GM19372 (cell line): ENCODE measurements around the gene PCP4.

Experiments
- ATAC-seq: cut with Tn5 transposase; IDR thresholded peaks from one replicate; pipeline ENCODE4 v1.9.1; 2021; ENCODE audit warnings: mild to moderate bottlenecking, low read depth, moderate library complexity; ENCODE audit not compliant: unreplicated experiment

Gene PCP4

GRCh38 chr21:39913706-39914305, 46.6 kb downstream of the PCP4 start:
- no peak for ATAC-seq

DNA sequence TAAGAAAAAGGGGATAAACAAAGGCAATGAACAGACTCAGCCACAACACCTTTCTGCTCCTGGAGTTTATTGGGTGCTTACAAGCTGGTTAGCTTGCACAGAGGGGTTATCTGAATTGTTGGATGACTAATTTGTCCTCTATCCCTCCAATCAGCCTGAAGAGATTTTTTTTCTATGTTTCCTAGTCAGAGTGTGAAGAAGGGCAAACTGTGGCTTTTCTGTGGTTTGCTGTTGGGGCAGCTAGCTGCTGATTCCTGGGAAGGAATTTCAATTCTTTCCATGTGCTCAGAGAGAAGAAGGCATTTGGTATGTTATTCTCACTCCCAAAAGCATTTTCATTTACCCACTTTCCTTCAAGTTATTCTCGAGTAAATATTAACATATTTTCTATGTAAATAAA, 48.6 kb downstream of the PCP4 start:
- ATAC-seq: no peak

- no peak for ATAC-seq
These were observed 51.3 kb downstream of the PCP4 start for GRCh38 chr21:39918558-39918957.

DNA sequence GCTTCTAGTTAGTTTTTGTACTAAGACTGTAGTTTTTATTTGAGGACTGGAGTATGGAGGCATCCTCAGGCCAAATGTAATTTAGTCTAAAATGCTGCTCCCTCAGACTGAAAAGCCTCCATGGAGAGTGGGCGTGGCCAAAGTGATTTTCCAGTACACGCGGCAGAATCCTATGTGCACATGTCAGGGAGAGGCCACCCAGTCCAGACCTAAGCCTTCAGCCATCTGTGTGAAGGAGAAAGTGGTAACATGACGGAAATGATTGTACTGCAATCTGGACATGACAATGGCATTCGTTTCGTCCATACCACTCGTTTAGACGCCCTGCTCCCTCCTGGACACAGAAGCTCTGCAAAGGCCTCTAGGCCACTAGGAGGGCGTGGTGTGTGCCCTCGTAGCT, 56.2 kb downstream of the PCP4 start:
- no peak for ATAC-seq

DNA sequence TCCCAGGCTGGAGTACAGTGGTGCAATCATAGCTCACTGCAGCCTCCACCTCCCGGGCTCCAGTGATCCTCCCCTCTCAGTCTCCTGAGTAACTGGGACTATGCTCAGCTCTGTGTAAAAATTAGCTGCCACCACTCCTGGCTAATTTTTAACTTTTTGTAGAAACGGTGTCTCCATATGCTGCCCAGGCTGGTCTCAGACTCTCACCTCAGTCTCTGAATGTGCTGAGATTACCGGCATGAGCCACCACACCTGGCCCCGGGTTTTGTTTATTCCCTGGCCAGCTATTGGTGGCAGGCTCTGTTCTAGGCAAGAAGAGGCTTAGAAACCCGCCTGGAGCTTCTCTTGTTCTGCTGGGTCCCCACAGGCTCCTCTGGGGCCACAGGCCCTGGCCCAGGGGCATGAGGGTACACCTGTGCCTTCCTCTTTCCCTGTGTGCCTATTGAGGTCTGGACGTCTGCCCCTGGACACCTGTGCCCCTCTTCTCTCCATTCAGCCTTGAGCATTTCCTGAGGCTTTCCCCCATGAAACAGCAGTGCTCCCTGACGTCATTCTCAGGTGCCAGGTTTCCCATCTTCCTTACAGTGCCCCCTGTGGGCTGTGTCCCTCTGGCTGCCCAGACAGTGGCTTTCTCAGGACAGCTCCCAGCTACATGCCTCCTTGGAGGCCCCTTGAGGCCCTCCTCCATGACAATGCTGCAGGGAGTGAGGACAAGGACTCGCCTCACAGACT, 57.5 kb downstream of the PCP4 start:
- ATAC-seq: no peak

GRCh38 chr21:39927304-39927886, 60.2 kb downstream of the PCP4 start:
- ATAC-seq: no peak

DNA sequence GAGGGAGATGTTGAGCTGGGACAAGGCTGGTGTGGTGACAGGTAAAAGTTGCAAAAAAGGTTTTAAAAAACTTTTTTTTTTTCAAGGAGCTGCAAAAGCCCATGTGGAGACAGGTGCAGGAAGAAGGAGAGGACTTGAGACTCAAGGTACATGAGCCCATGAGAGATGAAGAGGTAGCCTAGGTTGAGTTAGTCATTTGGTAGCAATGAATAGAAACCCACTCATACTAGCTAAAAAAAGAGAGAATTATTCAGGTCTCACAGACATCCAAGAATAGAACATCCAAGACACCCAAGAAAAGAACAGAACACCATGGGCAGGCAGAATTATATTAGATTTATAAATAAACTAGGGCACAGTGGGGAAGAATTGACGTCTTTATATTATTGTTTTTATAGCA, 65.1 kb downstream of the PCP4 start:
- ATAC-seq: no peak

DNA sequence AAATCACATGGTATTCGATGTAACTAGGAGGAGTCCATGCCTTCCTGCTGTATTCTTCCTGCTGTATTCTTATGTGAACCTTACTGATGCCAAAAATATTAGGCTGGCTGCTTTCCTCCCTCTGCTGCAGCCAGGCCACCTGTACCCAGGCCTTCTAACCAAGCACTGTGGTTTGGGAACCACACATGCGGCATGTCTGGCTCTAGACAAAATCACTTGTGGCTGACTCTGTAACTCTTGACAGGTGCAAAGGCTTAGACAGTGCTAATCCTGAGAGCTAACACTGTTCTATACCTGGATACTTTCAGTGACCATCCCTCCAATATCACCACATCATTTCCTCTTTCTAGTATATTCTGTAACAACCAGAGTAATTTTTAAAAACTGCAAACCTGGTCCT, 67.7 kb downstream of the PCP4 start:
- ATAC-seq: no peak

GRCh38 chr21:39935716-39936115, 68.5 kb downstream of the PCP4 start:
- no peak for ATAC-seq

- ATAC-seq: no peak
These were observed 70.9 kb downstream of the PCP4 start for GRCh38 chr21:39938086-39938625.

DNA sequence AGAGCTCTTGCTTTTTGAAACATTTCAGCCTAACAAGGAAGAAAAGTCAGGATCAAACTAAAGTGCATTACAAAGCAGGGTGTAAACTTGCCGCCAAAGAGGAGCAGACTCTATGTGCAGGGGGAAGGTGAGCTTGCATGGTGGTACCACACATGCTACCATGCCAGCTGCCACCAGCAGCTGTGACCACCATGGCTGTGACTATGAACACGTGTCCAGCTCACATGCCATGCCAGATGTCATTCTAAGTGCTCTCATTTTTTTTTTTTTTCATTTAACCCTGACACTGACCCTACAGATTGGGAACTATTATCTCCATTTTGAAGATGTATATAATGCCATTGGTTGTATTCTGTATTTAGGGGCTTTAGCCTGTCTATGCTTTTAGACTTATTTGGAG, 79.0 kb downstream of the PCP4 start:
- ATAC-seq: no peak

DNA sequence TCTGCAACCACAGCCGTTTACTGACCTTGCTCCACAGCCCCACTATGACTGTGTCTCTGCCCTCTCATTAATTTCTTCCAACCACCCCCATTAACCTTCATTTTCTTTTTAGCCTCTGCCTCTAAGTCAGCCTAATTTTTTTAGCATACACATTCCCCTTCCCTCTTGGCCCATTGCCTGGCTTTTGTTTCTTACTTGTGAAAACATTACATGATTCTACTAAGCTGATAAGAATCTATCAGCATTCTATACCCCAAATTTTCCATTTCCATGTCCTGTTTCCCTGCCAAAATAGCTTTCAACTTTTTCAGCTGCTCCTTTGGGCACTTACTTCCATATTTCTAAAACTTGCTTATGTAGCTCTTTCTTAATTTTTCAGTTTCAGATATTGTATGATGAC, 79.8 kb downstream of the PCP4 start:
- no peak for ATAC-seq

- no peak for ATAC-seq
These were observed 84.2 kb downstream of the PCP4 start for GRCh38 chr21:39951183-39952101.

DNA sequence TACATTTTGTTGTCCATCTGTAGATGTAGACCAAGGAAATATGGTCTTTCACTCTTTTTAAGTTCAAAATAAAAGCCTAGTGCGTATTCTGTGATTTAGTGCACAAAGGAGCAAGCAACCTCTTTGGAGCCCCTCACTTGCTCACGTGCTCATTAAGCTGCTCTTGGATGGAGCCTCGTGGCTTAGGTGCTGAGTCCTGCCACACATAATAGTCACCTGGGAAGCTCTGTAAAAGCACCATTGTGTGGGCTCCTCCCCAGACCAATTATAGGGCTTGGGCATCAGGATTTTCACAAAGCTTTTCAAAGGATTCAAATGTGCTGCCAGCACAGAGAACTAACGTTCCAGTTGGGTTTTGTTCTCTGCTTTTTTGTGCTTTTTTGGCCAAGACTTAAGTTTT, 85.0 kb downstream of the PCP4 start:
- no peak for ATAC-seq

- no peak for ATAC-seq
These were observed 87.3 kb downstream of the PCP4 start for GRCh38 chr21:39954570-39954969.

- no peak for ATAC-seq
These were observed 88.1 kb downstream of the PCP4 start for GRCh38 chr21:39955326-39955725.

DNA sequence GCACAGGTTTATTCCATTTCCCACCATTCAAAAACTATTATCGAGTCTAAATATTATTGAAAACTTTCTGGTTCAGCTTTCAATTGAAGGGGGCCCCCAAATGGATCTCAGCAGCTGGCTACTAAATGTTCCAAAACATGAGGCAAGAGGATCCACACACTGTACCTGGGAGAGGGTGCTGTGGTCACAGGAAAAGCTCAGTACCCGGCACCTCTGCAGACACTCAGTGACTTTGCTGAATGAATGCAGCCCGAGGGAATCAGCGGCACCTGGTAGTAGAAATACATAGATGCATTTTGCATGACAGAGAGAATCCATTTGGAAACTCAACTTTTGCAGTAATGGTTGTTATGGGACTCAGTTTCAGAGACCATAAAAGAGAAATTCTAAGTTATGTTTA, 89.3 kb downstream of the PCP4 start:
- ATAC-seq: no peak

GRCh38 chr21:39958731-39959130, 91.5 kb downstream of the PCP4 start:
- no peak for ATAC-seq

GRCh38 chr21:39961251-39961650, 94.0 kb downstream of the PCP4 start:
- no peak for ATAC-seq

DNA sequence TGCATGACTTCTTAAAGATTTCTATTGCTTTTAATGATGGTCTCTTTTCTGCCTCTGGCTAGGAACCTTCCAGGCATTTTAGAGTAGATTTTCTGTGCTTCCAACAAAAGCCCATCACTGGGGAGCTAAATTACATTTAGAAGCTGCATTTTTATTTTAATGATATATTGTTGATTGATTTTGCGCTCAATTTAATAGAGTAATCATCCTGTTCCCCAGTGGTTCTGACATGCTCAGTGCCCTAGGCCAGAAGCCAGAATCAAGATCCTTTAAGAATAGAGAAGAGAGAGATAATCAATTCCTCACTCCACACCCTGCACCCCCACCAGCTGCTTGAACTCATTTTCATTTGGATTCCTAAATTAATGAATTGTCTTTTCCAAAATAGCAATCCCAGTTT, 97.8 kb downstream of the PCP4 start:
- no peak for ATAC-seq

DNA sequence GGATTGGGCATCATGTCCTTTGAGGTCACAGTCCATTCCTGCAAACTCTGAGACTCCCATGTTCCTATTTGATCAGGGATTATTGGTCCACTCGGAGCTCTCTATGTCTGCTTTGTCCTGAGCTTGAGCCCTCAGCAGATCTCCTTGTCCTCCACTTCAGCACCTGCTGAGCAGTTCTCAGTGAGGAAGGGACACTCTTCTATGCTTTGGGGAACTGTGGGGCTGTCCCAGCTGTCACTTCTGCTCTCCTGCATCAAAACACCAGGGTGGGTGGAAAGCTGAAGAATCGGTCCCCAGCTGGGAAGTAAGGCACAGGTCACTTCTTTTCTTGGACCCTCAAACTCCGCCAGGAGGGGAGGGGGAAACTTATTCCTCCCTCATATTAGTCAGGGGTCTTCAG, 99.5 kb downstream of the PCP4 start:
- ATAC-seq: no peak
